Keratinocyte (primary cell): ENCODE data around the gene SNX15.

Experiments
- CTCF ChIP-seq, 3 experiments: IDR thresholded peaks in 1 of 3; conservative IDR thresholded peaks in 1 of 3; optimal IDR thresholded peaks in 1 of 3; 2 replicates in 2 of 3; 3 replicates in 1 of 3; pipeline versions ENCODE3 to v1.5.1; 2011; ENCODE audit warnings: low read length in 3 of 3, mild to moderate bottlenecking in 3 of 3, moderate library complexity in 2 of 3, control low read depth in 1 of 3, inconsistent platforms in 1 of 3; ENCODE audit not compliant: insufficient read depth in 2 of 3; ENCODE audit errors: extremely low read depth in 1 of 3
- EZH2 ChIP-seq: IDR thresholded peaks from one replicate; pipeline ENCODE4 v1.6.1; 2012; ENCODE audit warnings: inconsistent platforms, mild to moderate bottlenecking, low read length, moderate library complexity

- no peak for TF ChIP-seq EZH2
- TF ChIP-seq CTCF (optimal IDR thresholded peaks at IDR 0.05 in 1 of 3, IDR thresholded peaks at IDR 0.05 in 1 of 3, conservative IDR thresholded peaks at IDR 0.05 in 1 of 3; ENCODE audit: extremely low read depth in 1 of 3, insufficient read depth in 2 of 3, low read length in 3 of 3), result no peak
Measured at GRCh38 chr11:65085446-65085845, 58.2 kb downstream of the SNX15 start.
